ENCODE data around the gene RAE1.

RAE1 gene

GRCh38 chr20:57330998-57331397 lies 20.1 kb upstream of the RAE1 start:
- H3K36me3 ChIP-seq (ENCODE audit: insufficient read depth, low read length): no peaks in the 10 kb centered on the region
- no peak overlapping the region for H3K9ac ChIP-seq (ENCODE audit: low read depth, low read length, poor library complexity, severe bottlenecking)
- H3K4me2 ChIP-seq (ENCODE audit: low read depth, low read length, poor library complexity, severe bottlenecking): no peak overlapping the region

GRCh38 chr20:57332105-57333089 lies 18.7 kb upstream of the RAE1 start:
- H3K4me3 ChIP-seq (ENCODE audit: low read length, poor library complexity, severe bottlenecking): no peak overlapping the region
- TF ChIP-seq EZH2phosphoT487 (IDR thresholded peaks at IDR 0.05; ENCODE audit: borderline replicate concordance): no peak
- TF ChIP-seq CTCF (conservative IDR thresholded peaks at IDR 0.05; ENCODE audit: low read length): peak; percentile 65
- H3K36me3 ChIP-seq (ENCODE audit: insufficient read depth, low read length): no peaks in the 10 kb centered on the region
- no peaks in the 10 kb centered on the region for H3K9me3 ChIP-seq (ENCODE audit: insufficient read depth, low read depth, low read length)
- H2AFZ ChIP-seq (ENCODE audit: low read length): no peak overlapping the region
- H3K27me3 ChIP-seq (ENCODE audit: insufficient read depth, low read length, poor library complexity, severe bottlenecking): no peaks in the 10 kb centered on the region
- no peaks in the 10 kb centered on the region for H3K4me1 ChIP-seq (ENCODE audit: insufficient read depth, low read length, poor library complexity, severe bottlenecking)
- H3K9me2 ChIP-seq (replicated peaks; ENCODE audit: low read depth, low read length): no peaks in the 10 kb centered on the region
- H3K4me2 ChIP-seq (ENCODE audit: low read depth, low read length, poor library complexity, severe bottlenecking): no peak overlapping the region
- no peaks in the 10 kb centered on the region for H3F3A ChIP-seq (ENCODE audit: low read depth)
- no peaks in the 10 kb centered on the region for H4K20me1 ChIP-seq (ENCODE audit: insufficient read depth, low read length, poor library complexity, severe bottlenecking)
- H3K9ac ChIP-seq (ENCODE audit: low read depth, low read length, poor library complexity, severe bottlenecking): no peak overlapping the region
- H3K79me2 ChIP-seq (ENCODE audit: insufficient read depth, low read length): no peaks in the 10 kb centered on the region

More at GRCh38 chr20:57330998-57331397, 20.1 kb upstream of the RAE1 start:
- H3F3A ChIP-seq (ENCODE audit: low read depth): no peaks in the 10 kb centered on the region
- H3K27me3 ChIP-seq (ENCODE audit: insufficient read depth, low read length, poor library complexity, severe bottlenecking): no peaks in the 10 kb centered on the region
- H3K9me2 ChIP-seq (replicated peaks; ENCODE audit: low read depth, low read length): no peaks in the 10 kb centered on the region
- TF ChIP-seq EZH2phosphoT487 (IDR thresholded peaks at IDR 0.05; ENCODE audit: borderline replicate concordance) (no peak), CTCF (conservative IDR thresholded peaks at IDR 0.05; ENCODE audit: low read length) (no peak)
- H3K4me1 ChIP-seq (ENCODE audit: insufficient read depth, low read length, poor library complexity, severe bottlenecking): no peaks in the 10 kb centered on the region
- no peak overlapping the region for H2AFZ ChIP-seq (ENCODE audit: low read length)
- no peaks in the 10 kb centered on the region for H3K9me3 ChIP-seq (ENCODE audit: insufficient read depth, low read depth, low read length)
- H3K79me2 ChIP-seq (ENCODE audit: insufficient read depth, low read length): no peaks in the 10 kb centered on the region
- H3K4me3 ChIP-seq (ENCODE audit: low read length, poor library complexity, severe bottlenecking): no peak overlapping the region
- no peaks in the 10 kb centered on the region for H4K20me1 ChIP-seq (ENCODE audit: insufficient read depth, low read length, poor library complexity, severe bottlenecking)

- Histone ChIP-seq H3F3A (ENCODE audit: low read depth) (no peaks in the 10 kb centered on the region), H3K9me3 (ENCODE audit: insufficient read depth, low read depth, low read length) (no peaks in the 10 kb centered on the region), H3K4me1 (ENCODE audit: insufficient read depth, low read length, poor library complexity, severe bottlenecking) (no peaks in the 10 kb centered on the region), H3K4me2 (ENCODE audit: low read depth, low read length, poor library complexity, severe bottlenecking) (no peak overlapping the region), H3K36me3 (ENCODE audit: insufficient read depth, low read length) (no peaks in the 10 kb centered on the region), H3K9ac (ENCODE audit: low read depth, low read length, poor library complexity, severe bottlenecking) (no peak overlapping the region), H4K20me1 (ENCODE audit: insufficient read depth, low read length, poor library complexity, severe bottlenecking) (no peaks in the 10 kb centered on the region), H3K9me2 (replicated peaks; ENCODE audit: low read depth, low read length) (no peaks in the 10 kb centered on the region), H2AFZ (ENCODE audit: low read length) (no peak overlapping the region), H3K4me3 (ENCODE audit: low read length, poor library complexity, severe bottlenecking) (no peak overlapping the region), H3K27me3 (ENCODE audit: insufficient read depth, low read length, poor library complexity, severe bottlenecking) (no peaks in the 10 kb centered on the region), H3K79me2 (ENCODE audit: insufficient read depth, low read length) (no peaks in the 10 kb centered on the region)
- TF ChIP-seq CTCF (conservative IDR thresholded peaks at IDR 0.05; ENCODE audit: low read length): peak; percentile 49
- no peak for TF ChIP-seq EZH2phosphoT487 (IDR thresholded peaks at IDR 0.05; ENCODE audit: borderline replicate concordance)
These were observed 15.7 kb upstream of the RAE1 start for GRCh38 chr20:57335392-57335791.
